HepG2 (cell line): ENCODE measurements around the gene TAPBP. TPM values are rescaled to one million over a fixed set of nuclear protein-coding genes. Genes with fewer than 3 reads are reported as not detected.

Source experiments
- ATF6 ChIP-seq: sonication (generic); formaldehyde crosslinking; conservative IDR thresholded peaks from 2 replicates; pipeline ENCODE4 v1.4.0; 2020; ENCODE audit warnings: missing genetic modification reagents
- BRF2 ChIP-seq: sonication (generic); formaldehyde crosslinking; IDR thresholded peaks from 2 replicates; pipeline ENCODE4 v1.8.1; 2022; ENCODE audit warnings: mild to moderate bottlenecking, missing genetic modification reagents
- DPF2 ChIP-seq: sonication (generic); formaldehyde crosslinking; IDR thresholded peaks from 2 replicates; pipeline ENCODE4 v1.4.0; 2020; ENCODE audit warnings: mild to moderate bottlenecking, low read depth, missing genetic modification reagents, borderline replicate concordance
- GLMP ChIP-seq: sonication (generic); formaldehyde crosslinking; IDR thresholded peaks from 2 replicates; pipeline ENCODE4 v1.9.0; 2021; ENCODE audit warnings: missing genetic modification reagents, mild to moderate bottlenecking, borderline replicate concordance
- HMG20B ChIP-seq: conservative IDR thresholded peaks from 2 replicates; pipeline ENCODE4 v1.6.1; 2016; ENCODE audit warnings: missing genetic modification reagents, missing compliant biosample characterization
- IKZF1 ChIP-seq: fragments of 450-650 bp; IDR thresholded peaks from 2 replicates; pipeline ENCODE4 v1.7.1; 2016
- KDM3A ChIP-seq: IDR thresholded peaks from 2 replicates; pipeline ENCODE4 v1.6.1; 2018; ENCODE audit warnings: low read depth, missing compliant biosample characterization
- NFKB2 ChIP-seq: sonication (generic); formaldehyde crosslinking; IDR thresholded peaks from 2 replicates; pipeline ENCODE4 v1.4.0; 2020; ENCODE audit warnings: missing genetic modification reagents, borderline replicate concordance
- PBX2 ChIP-seq: IDR thresholded peaks from 2 replicates; pipeline ENCODE4 v1.6.1; 2016; ENCODE audit warnings: control low read depth
- RFX1 ChIP-seq: fragments of 450-650 bp; IDR thresholded peaks from 2 replicates; pipeline ENCODE4 v1.6.1; 2017
- RFXAP ChIP-seq: sonication (generic); formaldehyde crosslinking; IDR thresholded peaks from 2 replicates; pipeline ENCODE4 v1.4.0; 2020; ENCODE audit warnings: missing genetic modification reagents, borderline replicate concordance
- SALL2 ChIP-seq: sonication (generic); formaldehyde crosslinking; IDR thresholded peaks from 2 replicates; pipeline ENCODE4 v1.8.1; 2023; ENCODE audit warnings: mild to moderate bottlenecking, missing genetic modification reagents, inconsistent platforms
- SETDB1 ChIP-seq: sonication (generic); formaldehyde crosslinking; IDR thresholded peaks from 2 replicates; pipeline ENCODE4 v1.5.1; 2020; ENCODE audit warnings: missing genetic modification reagents, mild to moderate bottlenecking, borderline replicate concordance
- STAT5B ChIP-seq: sonication (generic); formaldehyde crosslinking; IDR thresholded peaks from 2 replicates; pipeline ENCODE4 v1.4.0; 2020; ENCODE audit warnings: missing genetic modification reagents
- ZBTB8A ChIP-seq: sonication (generic); formaldehyde crosslinking; IDR thresholded peaks from 2 replicates; pipeline ENCODE4 v1.4.0; 2020; ENCODE audit warnings: mild to moderate bottlenecking, low read depth, missing genetic modification reagents, borderline replicate concordance
- ZNF207 ChIP-seq: fragments of 450-650 bp; IDR thresholded peaks from 2 replicates; pipeline ENCODE4 v1.6.1; 2016; ENCODE audit warnings: antibody characterized with exemption, borderline replicate concordance
- ZNF333 ChIP-seq: sonication (generic); formaldehyde crosslinking; IDR thresholded peaks from 2 replicates; pipeline ENCODE4 v1.4.0; 2020; ENCODE audit warnings: mild to moderate bottlenecking, missing genetic modification reagents, borderline replicate concordance
- ZNF543 ChIP-seq: sonication (generic); formaldehyde crosslinking; IDR thresholded peaks from 2 replicates; pipeline ENCODE4 v1.4.0; 2020; ENCODE audit warnings: mild to moderate bottlenecking, missing genetic modification reagents
- ZNF547 ChIP-seq: sonication (generic); formaldehyde crosslinking; IDR thresholded peaks from 2 replicates; pipeline ENCODE4 v1.5.1; 2020; ENCODE audit warnings: mild to moderate bottlenecking, missing genetic modification reagents
- ZNF576 ChIP-seq: sonication (generic); formaldehyde crosslinking; IDR thresholded peaks from 2 replicates; pipeline ENCODE4 v1.4.0; 2020; ENCODE audit warnings: mild to moderate bottlenecking, missing genetic modification reagents
- ZNF619 ChIP-seq: sonication (generic); formaldehyde crosslinking; IDR thresholded peaks from 2 replicates; pipeline ENCODE4 v1.4.0; 2020; ENCODE audit warnings: mild to moderate bottlenecking, missing genetic modification reagents
- ZSCAN29 ChIP-seq: sonication (generic); formaldehyde crosslinking; conservative IDR thresholded peaks from 2 replicates; pipeline ENCODE4 v1.4.0; 2020; ENCODE audit warnings: mild to moderate bottlenecking, missing genetic modification reagents
- polyA plus RNA-seq, 8 experiments: library from polyadenylated mRNA; depleted of rRNA in 3 of 8; stranded (reverse) in 7 of 8; unstranded in 1 of 8; fragments of >200 nt; fragmentation: Illumina TruSeq in 4 of 8; extraction: Trizol in 4 of 8; gene quantifications; 2 replicates each; pipeline versions ENCODE4 v1.2.1 to v1.2.3, GENCODE V29; 2011 to 2016; ENCODE audit warnings: low read depth in 4 of 8, missing spikeins in 1 of 8, mixed read lengths in 1 of 8; ENCODE audit not compliant: insufficient read depth in 1 of 8
- total RNA-seq, 5 experiments: library from RNA; depleted of rRNA; stranded (reverse); fragments of >200 nt; fragmentation: Illumina TruSeq; extraction: Trizol; gene quantifications; 2 replicates each; pipeline ENCODE4 v1.2.3, GENCODE V29; 2016; ENCODE audit warnings: low read depth in 1 of 5

TAPBP gene
- total and polyA plus RNA-seq, 2 of the 13 experiments (the other 11 are each of a cell fraction or from before 2014, with no cell fraction given): 27.4 to 32.3 TPM

GRCh38 chr6:33271468-33272274 lies 42.2 kb downstream of the TAPBP start, which contains the start of the genes RPS18 and VPS52 (continued):
- TF ChIP-seq STAT5B (no peak), DPF2 (no peak), IKZF1 (no peak), SETDB1 (CRISPR knock-in tag) (no peak), RFX1 (no peak), ZNF207 (no peak), ATF6 (CRISPR knock-in tag) (peak; percentile 90; the same call in 1 of the 2 replicates), ZBTB8A (CRISPR knock-in tag) (peak; percentile 93), ZNF576 (CRISPR knock-in tag) (0 out of 2 replicates have a peak, but pooled peaks have one; percentile 9), BRF2 (CRISPR knock-in tag) (peak; percentile 92), SALL2 (CRISPR knock-in tag) (peak; percentile 88; the same call in 1 of the 2 replicates), RFXAP (CRISPR knock-in tag) (peak; percentile 81; the same call in 1 of the 2 replicates), PBX2 (CRISPR knock-in tag) (no peak; the same call in 1 of the 2 replicates), ZNF547 (CRISPR knock-in tag) (peak; percentile 56; the same call in 1 of the 2 replicates), KDM3A (peak; percentile 89), HMG20B (CRISPR knock-in tag) (peak; percentile 53; the same call in 1 of the 2 replicates), NFKB2 (CRISPR knock-in tag) (peak; percentile 72; the same call in 1 of the 2 replicates), ZNF619 (peak; percentile 98), GLMP (CRISPR knock-in tag) (no peak), ZNF333 (CRISPR knock-in tag) (no peak; the same call in 1 of the 2 replicates), ZSCAN29 (CRISPR knock-in tag) (peak; percentile 74; the same call in 1 of the 2 replicates), ZNF543 (CRISPR knock-in tag) (peak; percentile 97)
